Raji (cell line): ENCODE results near the gene CDKAL1.

ENCODE experiments used
- POLR2A ChIP-seq: IDR thresholded peaks from 2 replicates; pipeline ENCODE4 v1.6.1; 2011; ENCODE audit warnings: low read depth, low read length, control low read depth; ENCODE audit not compliant: insufficient read depth

CDKAL1 gene

DNA sequence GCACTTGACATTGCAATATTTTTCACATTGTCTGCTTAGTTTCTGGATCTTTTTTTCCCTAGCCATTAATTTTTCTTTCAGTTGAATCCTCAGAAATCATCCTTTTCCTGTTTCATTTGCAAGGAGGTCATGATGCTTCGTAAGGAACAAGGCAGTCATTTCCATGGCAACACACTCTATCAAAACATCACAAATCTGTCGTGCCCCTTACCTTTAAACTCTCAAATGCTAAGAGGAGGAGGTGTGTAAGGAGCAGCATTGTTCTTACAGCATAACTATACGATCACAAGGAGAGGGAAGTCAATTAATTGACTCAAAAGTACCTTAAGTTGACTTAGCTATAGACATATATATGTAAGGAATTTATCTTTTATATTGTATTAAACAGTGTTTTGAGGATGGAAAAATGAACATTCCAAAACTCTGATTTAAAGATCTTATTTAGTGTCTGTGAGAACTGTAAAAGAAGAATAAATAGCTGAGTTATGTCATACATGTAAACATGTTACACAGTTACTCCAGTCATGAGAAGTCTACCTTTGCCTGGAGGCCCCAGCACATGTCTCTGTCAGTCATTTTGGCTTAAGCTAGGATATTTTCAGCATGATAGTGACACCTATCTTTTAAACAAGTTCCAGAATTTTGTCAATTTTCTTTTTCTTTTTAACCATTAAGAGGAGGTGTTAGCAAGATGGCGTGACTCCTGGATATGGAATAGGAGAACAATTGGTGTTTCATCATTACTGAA lies 41.6 kb downstream of the CDKAL1 start:
- no peak for TF ChIP-seq POLR2A

DNA sequence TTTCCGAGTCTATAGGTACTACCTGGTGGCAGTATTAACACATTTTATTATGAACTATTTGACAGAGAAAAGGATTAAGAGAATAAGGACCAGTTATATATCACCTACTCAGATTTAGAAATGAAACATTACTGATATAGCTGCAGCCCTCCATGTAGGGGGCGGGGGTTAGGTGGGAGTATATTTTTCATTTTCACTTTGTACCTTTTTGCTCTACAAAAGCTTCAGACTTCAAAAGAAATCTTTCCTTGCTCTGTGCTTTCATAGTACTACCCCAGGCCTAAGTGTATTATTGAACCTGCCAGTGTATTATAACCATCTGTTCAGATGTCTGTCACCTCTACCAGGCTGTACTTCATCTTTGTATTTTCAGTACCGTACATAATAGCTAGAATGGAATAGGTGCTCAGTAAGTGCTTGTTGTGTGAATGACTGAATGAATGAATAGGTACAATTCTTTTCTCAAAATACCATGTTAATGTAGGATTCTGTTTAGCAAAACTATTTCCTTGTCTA lies 43.0 kb downstream of the CDKAL1 start:
- TF ChIP-seq POLR2A, result no peak

DNA sequence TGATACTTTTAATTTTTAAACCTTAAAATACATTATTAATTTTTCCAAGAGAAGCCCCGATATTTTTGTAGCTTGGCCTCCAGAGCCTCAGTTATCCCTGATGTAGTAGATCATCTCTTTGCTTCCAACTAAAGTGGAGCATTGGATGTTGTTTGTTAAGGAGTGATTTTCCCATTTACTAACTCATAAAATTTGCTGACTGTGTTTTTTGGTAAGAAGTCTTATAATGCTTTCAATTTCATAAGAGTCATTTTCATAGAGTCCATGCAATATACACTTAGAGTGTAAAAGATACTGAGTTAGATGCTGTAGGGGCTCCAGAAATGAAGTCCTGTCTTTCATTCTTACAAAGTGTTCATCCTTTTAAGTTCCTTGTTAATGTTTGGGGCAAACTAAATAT lies 46.8 kb downstream of the CDKAL1 start:
- no peak for TF ChIP-seq POLR2A

DNA sequence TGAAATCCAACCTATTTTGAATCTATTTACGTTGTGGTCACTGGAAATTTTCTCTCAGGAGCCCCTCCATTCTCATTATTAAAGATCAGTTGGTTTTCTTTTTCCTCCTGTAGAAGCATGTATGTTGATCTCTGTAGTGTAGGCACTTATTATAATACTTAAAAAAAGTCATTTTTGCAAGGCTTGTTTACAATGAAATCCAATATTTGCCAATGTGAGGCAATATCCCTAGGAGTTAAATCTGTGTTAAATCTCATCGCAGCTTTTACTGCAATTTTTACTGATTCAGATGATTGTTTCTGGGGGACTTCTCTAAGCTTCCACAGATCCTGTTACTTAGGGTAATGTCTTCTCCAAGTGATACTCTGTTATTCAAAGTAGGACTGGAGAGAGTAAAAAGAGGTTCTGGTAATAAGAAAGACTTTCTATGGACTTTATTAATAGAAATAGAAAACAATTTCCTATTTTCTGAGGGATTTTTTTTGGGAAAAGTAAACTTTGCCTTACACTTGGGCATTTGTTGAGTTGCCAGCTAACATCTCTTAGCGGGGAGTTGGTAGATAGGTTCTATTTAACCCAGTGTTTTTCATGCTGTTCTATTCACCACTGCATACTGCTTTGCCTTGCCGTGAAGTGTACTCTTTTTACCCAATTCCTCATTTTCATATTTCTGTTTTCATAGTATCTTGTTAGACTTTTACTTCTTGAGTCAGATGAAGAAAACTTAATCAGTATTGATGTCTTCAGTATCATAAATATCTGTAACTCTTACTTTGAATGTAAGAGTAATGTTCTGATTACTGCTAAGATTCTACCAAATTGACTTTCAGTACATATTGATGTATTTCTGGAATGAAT lies 48.6 kb downstream of the CDKAL1 start:
- TF ChIP-seq POLR2A, result no peak

DNA sequence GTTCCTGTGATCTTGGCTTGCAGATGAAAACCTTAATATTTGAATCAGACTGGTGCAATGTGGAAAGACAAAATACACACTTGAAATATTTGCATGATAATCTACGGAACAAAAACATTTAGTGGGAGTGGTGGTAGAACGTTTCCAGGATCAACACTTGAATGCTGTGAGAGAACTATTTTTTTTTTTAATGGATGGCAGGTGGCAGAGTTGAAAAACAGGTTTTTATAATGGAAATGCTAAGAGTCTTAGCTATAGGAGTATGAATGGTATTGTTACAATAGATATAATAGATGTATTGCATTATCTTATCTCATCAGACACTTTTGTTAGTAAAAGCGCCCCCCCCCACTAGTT lies 49.2 kb downstream of the CDKAL1 start:
- no peak for TF ChIP-seq POLR2A

DNA sequence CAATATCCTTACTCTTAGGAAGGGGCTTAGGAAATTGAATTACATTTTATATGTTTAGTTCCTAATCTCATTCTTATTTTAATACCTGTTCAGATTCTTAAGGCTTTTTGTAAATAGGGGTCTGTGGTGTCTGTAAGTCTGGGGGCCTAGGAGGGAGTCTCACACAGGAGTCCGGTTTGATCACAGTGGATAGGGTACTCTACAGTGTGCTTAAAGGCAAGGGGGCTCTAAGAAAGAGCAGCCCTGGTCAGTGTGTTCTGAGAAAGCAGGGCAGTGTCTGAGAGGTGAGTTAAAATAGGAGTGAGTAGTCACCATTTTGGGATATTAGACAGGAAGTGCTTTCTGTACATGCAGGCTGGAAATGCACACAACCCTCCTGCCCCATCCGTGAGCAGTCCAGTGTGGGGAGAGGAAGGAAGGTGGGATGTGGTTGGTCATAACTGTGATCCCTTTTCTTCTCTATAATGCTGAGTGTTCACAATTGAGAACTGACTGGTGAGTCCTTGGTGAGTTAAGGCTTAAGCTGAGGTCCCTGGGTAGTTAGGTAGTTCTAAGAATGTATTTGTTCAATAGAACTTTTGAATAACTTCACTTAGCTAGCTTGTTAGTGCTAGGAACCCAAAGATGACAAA lies 50.0 kb downstream of the CDKAL1 start:
- no peak for TF ChIP-seq POLR2A

DNA sequence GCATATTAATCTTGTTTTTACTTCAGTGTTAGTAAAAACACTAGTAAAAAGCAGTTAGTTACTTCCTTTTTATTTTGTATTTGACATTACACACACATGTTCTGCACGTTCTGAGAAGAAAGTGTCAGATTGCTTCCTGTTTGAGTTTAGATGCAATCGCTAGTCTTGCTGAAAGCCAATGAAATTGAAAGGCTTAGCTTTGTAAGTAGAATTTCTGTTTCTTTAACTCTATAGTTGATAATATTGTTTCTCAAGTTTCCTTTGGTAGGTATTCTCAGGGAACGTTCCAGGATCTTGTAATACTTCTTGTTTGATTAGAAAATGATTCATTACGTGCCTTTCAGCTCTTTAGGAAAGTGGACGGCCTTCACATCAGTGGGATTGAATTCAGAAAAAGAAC lies 55.0 kb downstream of the CDKAL1 start:
- TF ChIP-seq POLR2A, result no peak

DNA sequence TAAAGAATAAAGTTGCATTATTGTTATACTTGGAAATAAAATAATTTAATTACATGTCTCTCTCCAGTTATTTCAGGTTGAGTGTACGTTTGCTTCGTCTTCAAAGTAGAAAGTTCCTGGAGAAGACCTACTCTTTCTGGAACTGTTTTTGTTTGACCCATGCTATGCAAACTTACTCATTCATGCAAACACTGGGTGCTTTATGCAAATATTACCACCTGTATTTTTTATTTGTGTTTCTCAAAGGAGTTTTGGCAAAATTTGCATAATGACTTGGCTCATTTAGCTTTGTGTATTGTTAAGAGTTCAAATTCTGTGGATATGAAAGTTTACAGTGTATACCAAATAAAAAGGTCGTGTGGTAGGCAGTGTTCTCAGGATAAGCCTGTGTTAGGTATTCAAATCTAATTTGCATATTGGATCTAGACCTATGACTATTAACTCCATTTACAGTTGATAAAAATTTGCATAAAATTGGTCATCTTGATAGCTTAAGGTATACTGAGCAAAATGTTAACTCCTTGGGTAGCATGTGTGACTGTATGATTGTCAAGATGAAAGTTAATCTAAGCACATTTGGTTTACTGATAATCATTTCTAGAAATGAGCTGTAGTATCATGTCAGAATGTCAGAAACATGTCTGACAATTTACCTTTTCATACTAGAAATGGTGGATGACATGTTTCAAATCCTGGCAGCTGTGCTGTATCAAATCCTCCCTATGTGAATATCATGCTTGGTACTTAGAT lies 65.2 kb downstream of the CDKAL1 start:
- no peak for TF ChIP-seq POLR2A

DNA sequence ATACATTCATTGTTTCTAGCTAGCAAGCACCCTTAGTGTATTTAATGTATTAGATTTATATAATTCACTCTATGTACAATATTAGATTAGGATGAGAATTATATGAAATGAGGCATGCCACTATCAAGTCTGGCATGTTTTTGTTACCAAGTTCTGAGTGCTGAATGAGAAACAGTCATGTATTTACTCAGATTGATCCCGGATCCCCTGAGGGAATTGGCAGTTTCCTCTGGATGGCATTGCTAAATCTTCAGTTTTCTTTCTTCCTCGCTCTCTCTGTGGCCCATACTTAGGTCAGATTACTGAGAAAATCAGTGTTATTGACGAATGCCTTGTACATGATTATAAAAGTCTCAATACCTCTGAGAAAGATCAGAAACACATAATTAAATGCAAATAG lies 66.6 kb downstream of the CDKAL1 start:
- TF ChIP-seq POLR2A, result no peak

DNA sequence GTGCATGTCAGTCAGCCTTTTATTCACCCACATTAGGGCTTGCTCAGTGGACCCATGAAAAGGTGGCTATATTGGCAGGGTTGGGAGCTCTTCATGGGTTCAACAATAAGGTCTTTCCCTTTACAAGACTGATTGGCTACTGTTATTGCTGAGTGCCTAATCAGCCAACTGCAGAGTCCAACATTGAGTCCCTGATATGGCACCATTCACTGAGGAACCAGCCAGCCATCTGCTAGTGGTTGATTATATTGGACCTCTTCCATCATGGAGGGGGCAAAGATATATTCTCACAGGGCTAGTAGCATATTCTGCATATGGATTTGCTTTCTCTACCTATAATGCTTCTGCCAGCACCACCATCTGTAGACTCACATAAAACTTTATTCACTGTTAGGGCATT lies 69.9 kb downstream of the CDKAL1 start:
- no peak for TF ChIP-seq POLR2A

DNA sequence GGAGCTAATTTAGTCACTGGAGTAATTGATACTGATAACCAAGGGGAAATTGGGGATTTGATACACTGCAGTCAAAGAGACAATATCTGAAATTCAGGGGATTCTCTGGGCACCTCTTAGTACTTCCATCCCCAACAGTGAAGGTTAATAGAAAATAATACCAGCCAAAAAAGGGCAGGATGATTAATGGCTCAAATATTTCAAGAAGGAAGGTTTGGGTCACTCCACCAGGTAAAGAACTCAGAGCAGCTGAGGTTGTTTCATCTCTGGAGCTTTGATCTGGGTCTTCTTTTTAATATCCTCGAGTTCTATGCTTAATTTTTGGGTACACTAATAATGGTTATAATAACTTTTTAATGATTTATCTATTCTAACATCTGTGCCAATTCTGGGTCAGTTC lies 70.8 kb downstream of the CDKAL1 start:
- no peak for TF ChIP-seq POLR2A

DNA sequence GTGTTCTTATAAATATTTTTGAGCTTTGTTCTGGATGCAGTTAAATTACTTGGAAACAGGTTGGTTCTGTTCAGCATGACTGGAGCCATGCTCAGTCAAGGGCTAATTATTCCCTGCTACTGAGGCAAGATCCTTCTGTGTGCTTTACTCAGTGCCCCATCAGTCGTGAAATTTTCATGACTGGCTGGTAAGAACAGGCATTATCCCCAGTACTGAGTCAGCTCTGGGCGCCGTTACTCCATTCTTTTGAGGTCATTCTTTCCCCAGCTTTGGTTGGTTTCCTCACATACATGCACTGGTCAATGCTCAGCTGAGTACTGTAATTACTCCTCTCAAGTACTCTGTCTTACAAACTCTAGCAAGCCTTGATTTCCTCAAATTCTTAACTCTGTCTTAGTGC lies 71.3 kb downstream of the CDKAL1 start:
- no peak for TF ChIP-seq POLR2A

DNA sequence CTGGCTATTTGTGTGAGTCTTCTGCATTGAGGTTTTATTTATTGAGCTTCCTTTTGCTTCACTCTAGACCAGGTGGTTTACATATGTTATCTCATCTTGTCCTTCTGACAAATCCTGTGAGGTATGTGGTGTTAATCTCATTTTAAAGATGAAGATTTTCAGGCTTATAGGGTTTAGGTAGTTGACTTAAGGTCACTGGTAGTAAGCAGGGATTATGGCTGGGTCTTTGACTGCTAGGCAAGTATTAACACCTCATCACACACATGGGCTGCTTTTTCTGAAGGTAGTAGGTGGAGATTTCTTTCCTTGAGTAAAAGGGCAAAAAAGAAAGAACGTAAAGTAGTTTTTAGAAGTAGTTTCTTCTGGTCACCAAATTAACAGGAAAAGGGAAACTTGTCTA lies 72.6 kb downstream of the CDKAL1 start:
- TF ChIP-seq POLR2A, result no peak

DNA sequence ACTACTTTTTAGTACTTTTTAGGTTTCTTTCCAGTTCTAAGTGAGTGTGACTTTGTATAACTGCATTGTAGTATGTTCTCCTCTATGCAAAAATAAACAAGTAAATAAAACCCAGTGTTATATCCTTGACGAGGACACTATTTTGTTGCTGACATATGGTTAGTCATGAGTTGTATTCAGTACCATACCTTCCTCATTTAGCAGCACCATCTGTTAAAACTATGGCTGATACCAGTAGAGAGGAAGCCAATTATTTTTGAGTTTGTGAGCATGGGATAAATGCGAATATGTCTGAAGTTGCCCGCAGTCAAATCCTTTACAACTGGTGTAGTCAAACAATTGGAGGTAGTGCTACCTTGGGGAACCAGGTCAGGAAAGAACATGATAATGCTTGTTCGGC lies 74.1 kb downstream of the CDKAL1 start:
- TF ChIP-seq POLR2A, result no peak

DNA sequence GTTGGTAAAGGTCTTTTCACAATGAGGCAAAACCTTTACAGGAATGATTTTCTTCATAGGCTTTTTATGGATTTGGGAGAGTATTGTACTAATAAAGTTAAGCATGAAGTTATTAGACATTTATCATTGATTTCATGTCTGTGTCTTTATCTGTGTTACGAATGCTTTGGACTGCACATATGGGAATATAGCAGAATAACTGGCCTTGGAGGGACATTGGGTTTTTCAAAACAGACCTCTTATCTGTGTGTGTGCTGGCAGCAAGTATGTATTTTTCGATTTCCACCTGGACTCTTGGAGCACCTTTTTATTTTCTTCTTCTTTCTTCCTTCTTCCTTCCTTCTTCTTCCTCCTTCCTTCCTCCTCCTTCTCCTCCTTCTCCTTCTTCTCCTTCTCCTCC lies 74.6 kb downstream of the CDKAL1 start:
- TF ChIP-seq POLR2A, result no peak
